GM18517 (cell line): ENCODE data around the gene CBLC.
"Not testable (repeated sequence)": the region's sequence is repeated elsewhere in the genome, so short reads cannot be mapped to it uniquely, and the experiment has no call there.

Experiments
- ATAC-seq: cut with Tn5 transposase; IDR thresholded peaks from one replicate; pipeline ENCODE4 v1.9.1; 2021; ENCODE audit warnings: mild to moderate bottlenecking, moderate library complexity; ENCODE audit not compliant: unreplicated experiment

The CBLC gene

GRCh38 chr19:44759083-44759804 lies 18.4 kb upstream of the CBLC start:
- ATAC-seq = no peak

GRCh38 chr19:44762038-44762437 lies 15.7 kb upstream of the CBLC start:
- no peak for ATAC-seq

GRCh38 chr19:44765033-44765948 lies 12.4 kb upstream of the CBLC start:
- ATAC-seq = no peak

GRCh38 chr19:44765949-44766335 lies 11.7 kb upstream of the CBLC start:
- ATAC-seq = no peak

GRCh38 chr19:44767295-44768180 lies 10.2 kb upstream of the CBLC start:
- ATAC-seq = no peak

- peak; percentile 92 for ATAC-seq
Measured at GRCh38 chr19:44770550-44771257, 7.0 kb upstream of the CBLC start.

GRCh38 chr19:44772144-44772543 lies 5.5 kb upstream of the CBLC start:
- ATAC-seq = not testable (repeated sequence)

GRCh38 chr19:44772959-44773358 lies 4.7 kb upstream of the CBLC start:
- ATAC-seq = no peak

- no peak for ATAC-seq
Measured at GRCh38 chr19:44775676-44776240, 1.9 kb upstream of the CBLC start.

GRCh38 chr19:44776402-44777096 lies 1.1 kb upstream of the CBLC start:
- ATAC-seq = no peak

GRCh38 chr19:44779150-44779549 lies 1.5 kb downstream of the CBLC start:
- ATAC-seq = no peak

GRCh38 chr19:44781694-44782093 lies 4.0 kb downstream of the CBLC start:
- not testable (repeated sequence) for ATAC-seq

GRCh38 chr19:44782729-44783128 lies 5.0 kb downstream of the CBLC start:
- no peak for ATAC-seq

GRCh38 chr19:44783545-44783944 lies 5.9 kb downstream of the CBLC start:
- no peak for ATAC-seq

- no peak for ATAC-seq
Measured at GRCh38 chr19:44785271-44785670, 7.6 kb downstream of the CBLC start.

GRCh38 chr19:44785993-44786392 lies 8.3 kb downstream of the CBLC start:
- no peak for ATAC-seq

- no peak for ATAC-seq
Measured at GRCh38 chr19:44788971-44789370, 11.3 kb downstream of the CBLC start.

- no peak for ATAC-seq
Measured at GRCh38 chr19:44789943-44790483, 12.3 kb downstream of the CBLC start.

GRCh38 chr19:44792281-44792680 lies 14.6 kb downstream of the CBLC start:
- no peak for ATAC-seq
